LNCaP clone FGC (cell line): ENCODE results near the gene VPS35L.

ENCODE experiments used
- DNase-seq: peaks from one replicate; pipeline ENCODE4 v3.0.0-alpha.2; 2011; ENCODE audit warnings: low read depth
- H3K4me3 ChIP-seq: 2 replicates; pipeline ENCODE4 v1.5.1; 2011; ENCODE audit warnings: mild to moderate bottlenecking, low read depth, low read length, control low read depth
- TF ChIP-seq, protein P1 (sequence below): IDR thresholded peaks from 2 replicates; pipeline ENCODE4 v1.5.1; 2012; ENCODE audit warnings: mild to moderate bottlenecking; ENCODE audit not compliant: control insufficient read depth, insufficient read depth; ENCODE audit errors: extremely low read depth

VPS35L gene

DNA sequence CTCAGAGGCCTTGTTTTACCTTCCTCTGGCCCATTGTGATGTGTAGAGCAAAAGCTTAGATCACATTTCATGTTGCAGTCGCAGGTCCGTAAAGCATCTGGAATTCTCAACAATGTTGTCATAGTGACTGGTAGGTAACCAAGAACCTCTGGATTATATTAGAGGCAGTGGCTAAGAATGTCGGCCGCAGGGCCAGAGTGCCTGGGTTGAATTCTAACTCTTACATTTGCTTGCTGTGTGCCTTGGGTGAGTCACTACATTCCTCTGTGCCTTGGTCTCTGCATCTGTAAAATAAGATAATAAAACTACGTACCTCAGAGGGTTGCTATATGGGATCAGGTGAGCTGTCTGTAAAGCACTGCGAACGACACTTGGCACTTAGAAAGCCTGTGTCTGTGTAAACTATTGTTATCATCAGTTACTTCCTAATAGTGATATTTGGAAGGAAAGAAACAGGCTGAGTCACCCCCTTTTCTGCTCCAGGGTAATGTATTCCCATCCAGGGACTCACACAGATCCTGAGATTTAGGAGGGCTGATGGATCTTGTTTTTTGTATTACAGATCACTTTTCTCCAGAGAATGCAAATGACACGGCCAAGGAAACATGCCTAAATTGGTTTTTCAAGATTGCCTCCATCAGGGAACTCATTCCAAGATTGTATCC, 52.2 kb downstream of the VPS35L start:
- no peak overlapping the region for H3K4me3 ChIP-seq
- no peak for DNase-seq
- TF ChIP-seq, protein P1, sequence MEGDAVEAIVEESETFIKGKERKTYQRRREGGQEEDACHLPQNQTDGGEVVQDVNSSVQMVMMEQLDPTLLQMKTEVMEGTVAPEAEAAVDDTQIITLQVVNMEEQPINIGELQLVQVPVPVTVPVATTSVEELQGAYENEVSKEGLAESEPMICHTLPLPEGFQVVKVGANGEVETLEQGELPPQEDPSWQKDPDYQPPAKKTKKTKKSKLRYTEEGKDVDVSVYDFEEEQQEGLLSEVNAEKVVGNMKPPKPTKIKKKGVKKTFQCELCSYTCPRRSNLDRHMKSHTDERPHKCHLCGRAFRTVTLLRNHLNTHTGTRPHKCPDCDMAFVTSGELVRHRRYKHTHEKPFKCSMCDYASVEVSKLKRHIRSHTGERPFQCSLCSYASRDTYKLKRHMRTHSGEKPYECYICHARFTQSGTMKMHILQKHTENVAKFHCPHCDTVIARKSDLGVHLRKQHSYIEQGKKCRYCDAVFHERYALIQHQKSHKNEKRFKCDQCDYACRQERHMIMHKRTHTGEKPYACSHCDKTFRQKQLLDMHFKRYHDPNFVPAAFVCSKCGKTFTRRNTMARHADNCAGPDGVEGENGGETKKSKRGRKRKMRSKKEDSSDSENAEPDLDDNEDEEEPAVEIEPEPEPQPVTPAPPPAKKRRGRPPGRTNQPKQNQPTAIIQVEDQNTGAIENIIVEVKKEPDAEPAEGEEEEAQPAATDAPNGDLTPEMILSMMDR = no peak

DNA sequence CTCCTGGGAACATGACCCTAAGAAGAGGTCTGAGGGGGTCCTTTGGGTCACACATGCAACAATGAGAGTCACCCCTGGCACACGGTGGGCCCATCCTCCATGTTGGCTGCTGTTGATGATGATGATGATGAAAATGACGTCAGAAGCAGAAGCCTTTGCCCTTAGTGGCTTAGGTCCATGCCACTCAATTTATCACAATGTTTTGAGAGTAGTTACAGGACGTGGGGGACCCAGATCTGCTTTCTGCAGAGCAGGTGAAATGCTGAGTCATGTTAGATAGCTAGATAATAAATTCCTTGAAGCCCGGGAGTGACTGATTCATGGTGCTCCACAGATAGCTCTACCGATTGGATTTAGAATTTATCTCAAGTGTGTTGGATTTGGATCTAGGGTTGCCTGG, 53.9 kb downstream of the VPS35L start:
- DNase-seq = no peak
- TF ChIP-seq, protein P1 = no peak
- no peak overlapping the region for H3K4me3 ChIP-seq

DNA sequence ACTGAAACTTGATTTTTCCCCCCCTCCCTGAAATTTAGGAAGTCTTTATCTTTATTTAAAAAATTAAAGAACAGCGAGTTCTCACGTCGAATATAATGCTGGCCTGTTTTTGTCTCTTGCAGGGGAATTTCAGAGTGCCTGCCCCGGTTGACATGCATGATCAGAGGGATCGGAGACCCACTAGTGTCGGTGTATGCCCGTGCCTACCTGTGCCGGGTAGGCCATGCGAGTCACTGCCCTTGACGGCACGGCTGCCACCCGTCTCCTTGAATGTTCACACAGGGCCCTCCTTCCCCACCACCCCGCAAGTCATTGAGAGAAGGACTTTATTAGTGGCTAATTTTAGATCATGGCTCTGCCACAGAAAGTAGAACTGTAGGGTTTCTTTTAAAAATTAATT, 54.7 kb downstream of the VPS35L start:
- TF ChIP-seq, protein P1 = no peak
- DNase-seq = no peak

DNA sequence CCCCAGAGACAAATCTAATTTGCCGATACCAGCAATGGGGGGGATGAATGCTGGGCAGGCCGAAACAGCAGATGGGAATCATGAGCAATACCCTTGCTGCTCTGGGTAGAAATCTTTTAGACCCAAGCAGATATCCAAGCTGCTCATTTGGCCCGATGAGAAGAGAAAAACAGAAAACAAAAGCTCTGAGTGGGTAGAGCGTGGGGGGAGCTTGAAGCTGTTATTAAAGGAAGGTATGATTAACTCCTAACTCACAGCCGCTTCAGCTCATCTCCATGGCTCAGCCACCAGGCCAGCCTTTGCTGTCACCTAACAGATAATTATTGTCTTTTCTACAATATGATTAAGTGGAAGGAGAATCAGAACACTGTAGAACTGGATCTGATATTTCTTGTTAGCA, 58.3 kb downstream of the VPS35L start:
- no peak for DNase-seq
- TF ChIP-seq, protein P1 = no peak
- no peak overlapping the region for H3K4me3 ChIP-seq

More for the DNA sequence above, 54.7 kb downstream of the VPS35L start:
- H3K4me3 ChIP-seq = no peak overlapping the region

DNA sequence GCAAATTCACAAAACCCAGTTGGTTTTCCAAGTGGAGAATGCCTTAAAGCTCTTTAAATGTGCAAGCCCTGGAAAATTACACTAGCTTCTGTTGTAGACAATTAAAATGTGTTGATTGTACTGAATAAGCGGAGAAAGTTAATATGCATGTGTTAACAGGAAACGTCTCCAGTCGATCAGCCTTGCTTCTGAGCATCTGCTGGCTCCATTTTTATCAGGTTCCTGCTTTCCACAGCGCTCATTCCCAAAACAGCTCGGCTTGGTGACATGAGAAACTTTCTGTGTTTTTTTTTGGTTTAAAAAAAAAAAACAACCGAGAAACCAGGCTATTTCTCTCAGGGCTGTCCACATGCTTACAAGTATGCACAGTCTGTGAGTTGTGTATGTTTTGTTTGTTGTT, 60.7 kb downstream of the VPS35L start:
- TF ChIP-seq, protein P1 = no peak

DNA sequence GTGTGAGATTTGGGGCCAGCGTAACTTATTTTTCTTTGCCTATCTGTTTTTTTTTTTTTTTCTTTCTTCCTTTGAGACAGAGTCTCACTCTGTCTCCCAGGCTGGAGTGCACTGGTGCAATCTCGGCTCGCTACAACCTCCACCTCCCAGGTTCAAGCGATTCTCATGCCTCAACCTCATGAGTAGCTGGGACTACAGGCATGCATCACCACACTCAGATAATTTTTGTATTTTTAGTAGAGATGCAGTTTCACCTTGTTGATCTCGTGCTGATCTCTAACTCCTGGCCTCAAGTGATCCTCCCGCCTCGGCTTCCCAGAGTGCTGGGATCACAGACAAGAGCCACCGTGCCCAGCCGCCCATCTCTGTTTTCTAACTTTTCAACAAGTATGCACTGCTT, 63.4 kb downstream of the VPS35L start:
- H3K4me3 ChIP-seq = no peak overlapping the region
- TF ChIP-seq, protein P1 = no peak
- no peak for DNase-seq

More for the DNA sequence above, 60.7 kb downstream of the VPS35L start:
- H3K4me3 ChIP-seq = no peak overlapping the region
- no peak for DNase-seq

DNA sequence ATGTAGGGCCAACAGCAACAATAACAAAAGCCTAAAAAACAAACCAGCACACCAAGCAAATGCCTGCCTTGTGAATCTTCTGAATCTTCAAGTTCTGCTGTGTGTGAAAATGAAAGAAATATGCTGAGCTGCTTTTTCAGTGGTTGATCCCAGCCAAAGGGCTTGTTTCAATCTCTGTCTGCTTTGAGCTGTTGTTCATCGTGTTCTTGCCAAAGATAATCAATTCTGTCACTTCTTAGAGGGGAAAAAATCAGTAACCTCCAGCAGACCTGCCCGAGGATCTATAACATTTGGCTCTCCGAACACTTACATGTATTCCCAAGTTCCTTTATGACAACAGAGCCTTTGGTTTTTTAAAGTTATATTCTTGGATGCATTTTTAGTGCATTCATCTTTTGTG, 65.9 kb downstream of the VPS35L start:
- TF ChIP-seq, protein P1 = no peak
- H3K4me3 ChIP-seq = no peak overlapping the region
- no peak for DNase-seq
